ENCODE data around the gene UBASH3B.

- TF ChIP-seq EZH2 (IDR thresholded peaks at IDR 0.05) (no peak), CTCF (IDR thresholded peaks at IDR 0.05) (no peak), EZH2phosphoT487 (IDR thresholded peaks at IDR 0.05) (no peak)
Measured at GRCh38 chr11:122821169-122821568, 165.6 kb downstream of the UBASH3B start.

Measured in neural progenitor cell (in vitro differentiated cells).